Ectodermal cell (in vitro differentiated cells): ENCODE results near the gene NUCB2.

Source experiments
- H3K27ac ChIP-seq: 2 replicates; pipeline ENCODE4 v1.7.0; 2013; ENCODE audit warnings: mild to moderate bottlenecking, low read depth, low read length; ENCODE audit not compliant: insufficient read depth, poor library complexity, severe bottlenecking
- H3K27me3 ChIP-seq: 2 replicates; pipeline ENCODE4 v1.7.0; 2013; ENCODE audit warnings: mild to moderate bottlenecking, low read length; ENCODE audit not compliant: insufficient read depth, control insufficient read depth, poor library complexity, severe bottlenecking
- H3K36me3 ChIP-seq: one replicate; pipeline ENCODE4 v1.7.0; 2013; ENCODE audit warnings: low read length; ENCODE audit not compliant: control insufficient read depth, insufficient read depth
- H3K4me1 ChIP-seq: one replicate; pipeline ENCODE4 v1.7.0; 2013; ENCODE audit warnings: low read length; ENCODE audit not compliant: control insufficient read depth, insufficient read depth
- H3K4me3 ChIP-seq: 2 replicates; pipeline ENCODE4 v1.7.0; 2013; ENCODE audit warnings: low read depth, low read length, control low read depth; ENCODE audit not compliant: insufficient read depth
- H3K9me3 ChIP-seq: 2 replicates; pipeline ENCODE4 v1.7.0; 2013; ENCODE audit warnings: mild to moderate bottlenecking, low read length, moderate library complexity; ENCODE audit not compliant: control insufficient read depth
- WGBS, 2 experiments: methylation state at CpG; one replicate each; pipeline ENCODE4 v1.1.7; 2013; ENCODE audit warnings: missing lambda C conversion rate in 2 of 2; 5-methylcytosine and 5-hydroxymethylcytosine counted together

Gene NUCB2

DNA sequence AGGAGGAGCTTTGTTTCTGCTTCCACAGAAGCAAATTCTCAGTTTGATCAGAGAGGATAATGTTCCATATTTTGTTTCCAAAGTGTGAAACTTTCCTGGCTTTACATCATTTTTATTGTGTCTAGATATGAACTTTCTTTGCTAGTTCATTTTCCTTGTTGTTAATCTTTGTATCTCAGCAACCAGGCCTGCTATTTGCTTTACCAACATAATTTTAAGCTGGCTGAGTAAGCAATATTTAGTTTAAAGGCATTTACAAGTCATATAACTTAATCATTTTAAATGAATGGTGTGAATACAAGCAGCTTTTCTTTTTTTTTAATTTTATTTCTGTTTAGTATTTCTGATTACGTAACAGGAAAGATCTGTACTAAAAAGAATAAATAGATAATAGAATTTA is 15.2 kb downstream of the NUCB2 start:
- no peaks in the 10 kb centered on the region for H3K36me3 ChIP-seq
- WGBS, 2 experiments: no CpG with 5 or more reads among the region's 1 CpG
- H3K9me3 ChIP-seq: no peaks in the 10 kb centered on the region
- no peak overlapping the region for H3K4me3 ChIP-seq
- no peak overlapping the region for H3K27ac ChIP-seq
- H3K27me3 ChIP-seq: no peaks in the 10 kb centered on the region
- H3K4me1 ChIP-seq: no peaks in the 10 kb centered on the region

DNA sequence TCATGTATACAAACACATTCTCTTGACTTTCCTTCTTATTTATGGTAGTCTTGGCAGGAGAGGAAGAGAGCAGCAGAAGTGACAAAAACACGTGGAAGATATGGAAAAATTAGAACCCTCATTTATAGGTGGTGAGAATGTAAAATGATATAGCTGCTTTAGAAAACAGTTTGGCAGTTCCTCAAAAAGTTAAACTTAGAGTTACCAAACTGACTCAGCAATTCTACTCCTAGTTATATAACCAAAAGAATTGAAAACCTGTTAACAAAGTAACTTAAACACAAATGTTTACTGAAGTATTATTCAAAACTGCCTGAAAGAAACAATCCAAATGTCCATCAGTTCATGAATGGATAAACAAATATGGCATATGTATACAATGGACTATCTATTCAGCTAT is 16.8 kb downstream of the NUCB2 start:
- Histone ChIP-seq H3K27ac (no peak overlapping the region), H3K9me3 (no peaks in the 10 kb centered on the region), H3K36me3 (no peaks in the 10 kb centered on the region), H3K27me3 (no peaks in the 10 kb centered on the region), H3K4me3 (no peak overlapping the region), H3K4me1 (no peaks in the 10 kb centered on the region)
- WGBS, 2 experiments: 94 to 100% methylated on average over 1 of the region's 1 CpG

DNA sequence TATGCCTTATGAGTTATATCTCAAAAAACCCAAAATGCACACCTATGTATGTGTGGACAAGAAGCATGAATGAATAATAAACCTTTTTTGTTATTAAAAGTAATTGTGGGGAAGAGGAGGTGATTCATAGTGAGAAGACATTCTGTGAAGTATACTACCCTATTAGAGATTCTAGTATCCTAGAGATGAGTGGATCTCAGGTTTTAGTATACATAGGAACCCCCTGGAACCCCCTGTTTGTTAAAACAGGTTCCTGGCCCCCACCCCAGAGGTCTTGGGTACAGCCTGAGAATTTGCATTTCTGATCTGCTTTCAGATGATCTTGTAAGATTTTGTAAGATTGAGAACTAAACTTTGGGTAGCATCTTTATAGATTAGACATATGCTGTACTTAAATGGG is 17.5 kb downstream of the NUCB2 start:
- Histone ChIP-seq H3K27me3 (no peaks in the 10 kb centered on the region), H3K36me3 (no peaks in the 10 kb centered on the region), H3K4me1 (no peaks in the 10 kb centered on the region), H3K9me3 (no peaks in the 10 kb centered on the region), H3K4me3 (no peak overlapping the region), H3K27ac (no peak overlapping the region)

DNA sequence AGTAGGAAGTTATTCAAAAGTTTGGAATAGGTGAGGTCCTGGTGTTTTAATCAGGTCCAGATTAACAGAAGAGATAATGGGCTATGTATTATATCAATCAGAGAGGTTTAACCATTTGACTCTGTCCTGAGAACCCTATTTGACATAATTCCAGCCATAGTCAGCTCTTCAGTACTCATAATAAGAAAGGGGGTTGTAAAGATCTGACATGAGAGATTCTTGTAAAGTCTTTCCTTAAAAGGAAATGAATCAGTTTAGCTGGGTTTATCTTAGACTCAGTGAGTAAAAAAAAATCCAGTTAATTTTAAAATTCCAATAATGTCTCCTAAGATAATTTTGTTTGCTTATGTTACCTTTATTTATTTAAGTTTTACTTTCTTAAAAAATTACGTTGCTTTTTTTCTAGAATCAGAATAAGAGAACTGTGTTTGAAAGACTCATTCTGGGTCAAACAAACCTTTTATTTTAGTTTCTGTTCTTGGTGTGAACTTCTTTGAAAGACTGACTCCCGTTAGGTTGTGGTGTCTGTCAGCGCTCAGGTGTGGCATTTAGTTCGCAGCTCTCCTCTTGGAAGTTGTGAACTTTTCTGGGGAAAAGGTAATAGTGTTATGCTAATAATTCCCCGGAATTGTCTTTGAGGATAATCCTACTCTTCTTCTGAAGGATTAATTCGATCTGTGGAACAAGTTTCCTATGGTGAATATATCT is 20.5 kb downstream of the NUCB2 start:
- Histone ChIP-seq H3K9me3 (no peaks in the 10 kb centered on the region), H3K4me1 (no peaks in the 10 kb centered on the region), H3K27me3 (no peaks in the 10 kb centered on the region), H3K27ac (no peak overlapping the region), H3K4me3 (no peak overlapping the region), H3K36me3 (no peaks in the 10 kb centered on the region)
- WGBS, 2 experiments: 94 to 95% methylated on average over 6 of the region's 6 CpGs

DNA sequence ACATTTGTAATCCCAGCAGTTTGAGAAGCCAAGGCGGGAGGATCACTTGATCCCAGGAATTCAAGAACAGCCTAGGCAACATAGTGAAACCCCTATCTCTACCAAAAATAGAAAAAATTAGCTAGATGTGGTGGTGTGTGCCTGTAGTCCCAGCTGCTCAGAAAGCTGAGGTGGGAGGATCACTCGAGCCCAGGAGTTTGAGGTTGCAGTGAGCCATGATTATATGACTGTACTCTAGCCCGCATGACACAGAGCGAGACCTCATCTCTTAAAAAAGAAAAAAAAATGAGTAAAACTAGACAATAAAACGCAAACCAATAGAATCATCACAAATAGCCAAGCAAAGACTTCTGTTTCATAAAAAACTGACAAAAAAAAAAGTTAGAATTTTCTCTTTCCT is 21.8 kb downstream of the NUCB2 start:
- H3K27ac ChIP-seq: no peak overlapping the region
- WGBS, 2 experiments: 87 to 94% methylated on average over 5 of the region's 5 CpGs
- no peaks in the 10 kb centered on the region for H3K9me3 ChIP-seq
- no peaks in the 10 kb centered on the region for H3K36me3 ChIP-seq
- no peak overlapping the region for H3K4me3 ChIP-seq
- no peaks in the 10 kb centered on the region for H3K27me3 ChIP-seq
- no peaks in the 10 kb centered on the region for H3K4me1 ChIP-seq

DNA sequence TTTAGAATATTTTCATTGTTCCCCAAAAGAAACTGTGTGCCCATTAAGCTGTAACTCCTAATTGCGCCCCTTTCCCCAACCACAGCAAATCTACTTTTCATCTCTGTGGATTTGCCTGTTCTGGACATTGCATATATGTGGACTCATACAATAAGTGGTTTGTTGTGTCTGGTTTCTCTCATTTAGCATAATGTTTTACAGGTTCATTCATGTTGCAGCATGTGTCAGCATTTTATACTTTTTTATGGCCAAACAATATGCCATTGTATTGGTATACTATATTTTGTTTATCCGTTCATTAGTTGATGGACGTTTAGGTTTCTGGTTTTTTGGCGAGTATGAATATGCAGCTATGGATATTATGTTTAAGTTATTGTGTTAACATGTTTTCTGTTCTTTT is 23.8 kb downstream of the NUCB2 start:
- Histone ChIP-seq H3K4me1 (no peaks in the 10 kb centered on the region), H3K4me3 (no peak overlapping the region), H3K9me3 (no peaks in the 10 kb centered on the region), H3K27me3 (no peaks in the 10 kb centered on the region), H3K36me3 (no peaks in the 10 kb centered on the region), H3K27ac (no peak overlapping the region)
- 94 to 98% methylated on average over 4 of the region's 4 CpGs for WGBS, 2 experiments

DNA sequence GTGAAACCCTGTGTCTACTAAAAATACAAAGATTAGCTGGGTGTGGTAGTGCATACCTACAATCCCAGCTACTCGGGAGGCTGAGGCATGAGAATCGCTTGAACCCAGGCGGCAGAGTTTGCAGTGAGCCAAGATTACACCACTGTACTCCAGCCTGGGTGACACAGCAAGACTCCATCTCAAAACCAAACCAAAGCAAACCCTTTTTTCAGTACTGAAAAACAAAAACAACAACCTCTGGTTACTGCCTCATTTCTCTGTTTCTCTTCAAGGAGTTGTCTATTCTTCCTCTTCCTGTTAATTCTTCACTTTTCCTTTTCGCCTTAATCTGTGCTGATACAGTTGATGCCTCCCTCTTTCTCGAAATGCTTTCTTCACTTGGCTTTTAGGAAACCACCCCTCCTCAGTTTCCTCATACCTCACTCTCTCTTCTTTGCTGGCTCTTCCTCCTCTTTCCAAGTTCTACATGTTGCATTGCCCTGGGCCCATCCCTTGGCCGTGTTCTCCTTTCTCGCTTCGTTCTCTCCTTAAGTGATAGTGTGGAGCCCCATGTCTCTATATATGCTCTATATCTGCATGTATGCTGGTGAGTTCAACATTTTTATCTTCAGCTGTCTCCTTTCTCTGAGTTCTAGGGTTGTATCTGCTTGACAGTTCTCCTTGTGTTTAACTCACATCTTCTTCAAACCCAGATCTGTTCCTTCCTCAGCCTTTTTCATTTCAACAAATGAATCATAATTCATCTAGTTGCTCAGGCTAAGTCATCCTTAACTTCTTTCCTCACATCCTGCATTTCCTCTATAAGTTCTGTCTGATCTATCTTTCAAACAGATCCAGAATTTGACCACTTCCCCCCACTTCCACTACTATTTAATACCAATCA is 37.1 kb downstream of the NUCB2 start:
- H3K27ac ChIP-seq: no peak overlapping the region
- no peaks in the 10 kb centered on the region for H3K36me3 ChIP-seq
- H3K4me3 ChIP-seq: no peak overlapping the region
- WGBS, 2 experiments: 95% methylated on average over 8 of the region's 8 CpGs
- no peaks in the 10 kb centered on the region for H3K4me1 ChIP-seq
- H3K27me3 ChIP-seq: no peaks in the 10 kb centered on the region
- no peaks in the 10 kb centered on the region for H3K9me3 ChIP-seq

DNA sequence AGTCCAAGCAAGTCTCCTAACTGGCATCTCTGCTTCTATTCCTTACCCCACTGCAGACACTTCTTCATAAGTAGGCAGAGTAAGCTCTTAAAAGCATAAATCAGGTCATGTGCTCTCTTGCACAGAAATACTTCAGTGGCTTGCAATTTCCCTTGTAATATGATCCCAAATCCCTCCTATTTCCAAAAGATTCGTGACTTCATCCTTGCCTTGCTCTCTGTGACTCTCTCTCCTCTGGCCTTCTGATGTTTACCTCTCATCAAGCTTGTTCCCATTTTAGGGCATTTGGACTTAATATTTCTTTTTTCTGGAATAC is 37.7 kb downstream of the NUCB2 start:
- 76% methylated on average over 1 of the region's 1 CpG for WGBS, 2 experiments
- no peak overlapping the region for H3K27ac ChIP-seq
- H3K4me1 ChIP-seq: no peaks in the 10 kb centered on the region
- H3K27me3 ChIP-seq: no peaks in the 10 kb centered on the region
- no peaks in the 10 kb centered on the region for H3K9me3 ChIP-seq
- no peaks in the 10 kb centered on the region for H3K36me3 ChIP-seq
- no peak overlapping the region for H3K4me3 ChIP-seq

DNA sequence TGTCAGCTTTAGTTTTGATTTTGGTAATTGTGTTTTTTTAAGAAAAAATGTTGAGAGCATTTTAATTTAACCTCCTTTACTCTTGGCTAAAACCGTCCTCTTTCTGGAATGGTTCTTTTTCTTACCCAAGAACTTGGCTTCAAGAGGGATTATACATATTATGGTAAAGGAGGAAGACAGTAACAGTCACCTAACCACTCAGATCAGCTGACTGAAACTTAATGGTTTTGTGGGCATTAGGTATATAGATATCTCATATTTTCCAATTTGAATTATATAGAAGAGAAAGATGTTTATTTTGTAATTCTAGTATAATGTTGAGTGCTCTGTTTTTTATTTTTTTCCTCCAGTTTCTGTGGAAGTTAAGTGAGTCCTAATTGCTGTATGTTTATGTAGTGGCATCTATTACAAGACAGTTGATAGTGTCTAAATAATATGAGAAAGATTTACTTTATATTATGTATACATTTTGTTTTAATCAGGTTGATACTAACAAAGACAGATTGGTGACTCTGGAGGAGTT is 38.4 kb downstream of the NUCB2 start:
- WGBS, 2 experiments: 89% methylated on average over 1 of the region's 1 CpG; no CpG with 5 or more reads in 1 of the 2 experiments
- H3K27ac ChIP-seq: no peak overlapping the region

DNA sequence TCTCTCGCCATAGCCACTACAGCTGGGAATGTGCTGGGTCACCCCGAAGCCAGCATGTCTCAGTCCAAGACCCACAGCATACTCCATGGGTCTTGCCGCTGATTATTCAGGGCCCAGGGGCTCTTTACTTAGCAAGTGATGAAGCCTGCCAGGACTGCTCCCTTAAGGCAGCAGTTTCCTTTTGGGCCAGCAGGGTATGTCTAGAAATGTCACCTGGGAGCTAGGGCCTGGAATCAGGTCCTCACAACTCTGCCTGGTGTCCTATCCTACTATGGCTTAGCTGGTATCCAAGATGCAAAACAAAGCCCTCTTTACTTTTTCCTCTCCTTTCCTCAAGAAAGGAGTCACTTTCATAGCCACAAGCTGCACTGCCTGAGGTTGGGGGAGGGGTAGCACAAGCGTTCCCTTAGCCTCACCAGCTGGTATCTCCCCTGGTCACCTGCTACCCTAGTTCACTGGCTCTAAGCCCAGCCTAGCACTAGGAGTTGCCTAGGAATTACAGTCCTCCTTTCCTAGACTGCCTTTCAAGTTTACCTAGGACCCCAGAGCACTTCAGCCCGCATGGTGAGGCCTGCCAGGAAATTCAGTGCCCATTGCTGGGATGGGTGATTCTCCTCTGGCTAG is 52.4 kb downstream of the NUCB2 start:
- Histone ChIP-seq H3K27ac (no peak overlapping the region), H3K4me3 (no peak overlapping the region), H3K9me3 (no peaks in the 10 kb centered on the region), H3K27me3 (no peaks in the 10 kb centered on the region), H3K4me1 (no peaks in the 10 kb centered on the region), H3K36me3 (no peaks in the 10 kb centered on the region)
- 93 to 94% methylated on average over 5 of the region's 5 CpGs for WGBS, 2 experiments

More for the DNA sequence above, 38.4 kb downstream of the NUCB2 start:
- H3K4me3 ChIP-seq: no peak overlapping the region
- H3K27me3 ChIP-seq: no peaks in the 10 kb centered on the region
- no peaks in the 10 kb centered on the region for H3K9me3 ChIP-seq
- no peaks in the 10 kb centered on the region for H3K36me3 ChIP-seq
- H3K4me1 ChIP-seq: no peaks in the 10 kb centered on the region
